Measurements from ENCODE around the gene SSPN. TPM values are rescaled to one million over a fixed set of nuclear protein-coding genes. Genes with fewer than 3 reads are reported as not detected.

Gene SSPN
- total RNA-seq, 4 donors from 2014 or later, result 35.9 to 65.4 (median 53.3) TPM

DNA sequence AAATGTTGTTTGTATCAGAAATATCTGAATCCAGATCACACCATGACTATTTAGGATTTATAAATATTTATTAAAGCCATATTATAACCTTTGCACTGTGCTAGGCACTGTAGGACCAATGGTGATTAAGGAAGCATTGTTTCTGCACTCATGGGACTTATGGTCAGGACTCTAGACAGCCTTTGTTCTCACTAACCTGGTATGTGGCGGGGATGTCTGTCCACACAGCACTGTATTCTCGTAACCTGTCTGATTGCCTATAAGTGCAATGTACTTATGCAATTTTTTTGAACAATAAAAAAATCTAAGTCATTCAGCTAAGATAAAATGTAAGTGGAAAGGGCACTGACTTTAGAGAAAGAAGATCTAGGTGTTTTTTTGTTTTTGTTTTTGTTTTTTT lies 6.7 kb upstream of the SSPN start:
- no peaks in the 10 kb centered on the region for H3K9me3 ChIP-seq
- WGBS, 2 donors (ENCODE audit: low coverage in 1 of 2), result 95 to 100% methylated on average over 2 of the region's 2 CpGs
- H3K27me3 ChIP-seq, result no peaks in the 10 kb centered on the region
- H3K4me3 ChIP-seq, result no peak overlapping the region
- TF ChIP-seq, protein P1, sequence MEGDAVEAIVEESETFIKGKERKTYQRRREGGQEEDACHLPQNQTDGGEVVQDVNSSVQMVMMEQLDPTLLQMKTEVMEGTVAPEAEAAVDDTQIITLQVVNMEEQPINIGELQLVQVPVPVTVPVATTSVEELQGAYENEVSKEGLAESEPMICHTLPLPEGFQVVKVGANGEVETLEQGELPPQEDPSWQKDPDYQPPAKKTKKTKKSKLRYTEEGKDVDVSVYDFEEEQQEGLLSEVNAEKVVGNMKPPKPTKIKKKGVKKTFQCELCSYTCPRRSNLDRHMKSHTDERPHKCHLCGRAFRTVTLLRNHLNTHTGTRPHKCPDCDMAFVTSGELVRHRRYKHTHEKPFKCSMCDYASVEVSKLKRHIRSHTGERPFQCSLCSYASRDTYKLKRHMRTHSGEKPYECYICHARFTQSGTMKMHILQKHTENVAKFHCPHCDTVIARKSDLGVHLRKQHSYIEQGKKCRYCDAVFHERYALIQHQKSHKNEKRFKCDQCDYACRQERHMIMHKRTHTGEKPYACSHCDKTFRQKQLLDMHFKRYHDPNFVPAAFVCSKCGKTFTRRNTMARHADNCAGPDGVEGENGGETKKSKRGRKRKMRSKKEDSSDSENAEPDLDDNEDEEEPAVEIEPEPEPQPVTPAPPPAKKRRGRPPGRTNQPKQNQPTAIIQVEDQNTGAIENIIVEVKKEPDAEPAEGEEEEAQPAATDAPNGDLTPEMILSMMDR (IDR thresholded peaks at IDR 0.05), result no peak
- TF ChIP-seq EP300 (IDR thresholded peaks at IDR 0.05), result no peak
- no peak for TF ChIP-seq POLR2A (IDR thresholded peaks at IDR 0.05)
- no peak for TF ChIP-seq POLR2AphosphoS5 (IDR thresholded peaks at IDR 0.05)
- no peaks in the 10 kb centered on the region for H3K36me3 ChIP-seq
- H3K4me1 ChIP-seq, result peaks cover 0 to 6% (median 0%) of the 10 kb centered on the region in 3 donors
- H3K27ac ChIP-seq, result no peak overlapping the region
- ATAC-seq, result no peak

- ATAC-seq, result no peak
- TF ChIP-seq, protein P1 (IDR thresholded peaks at IDR 0.05), result no peak
- no peak for TF ChIP-seq EP300 (IDR thresholded peaks at IDR 0.05)
- no peak for TF ChIP-seq POLR2AphosphoS5 (IDR thresholded peaks at IDR 0.05)
- no peak for TF ChIP-seq POLR2A (IDR thresholded peaks at IDR 0.05)
- 76 to 81% methylated on average over 3 of the region's 3 CpGs for WGBS, 2 donors (ENCODE audit: low coverage in 1 of 2)
Observed at GRCh38 chr12:26192142-26192541, 3.2 kb upstream of the SSPN start.

GRCh38 chr12:26193539-26193938 lies 1.8 kb upstream of the SSPN start:
- no peaks in the 10 kb centered on the region for H3K27me3 ChIP-seq
- H3K36me3 ChIP-seq, result no peaks in the 10 kb centered on the region

More at GRCh38 chr12:26192142-26192541, 3.2 kb upstream of the SSPN start:
- Histone ChIP-seq H3K4me3 (no peak overlapping the region), H3K27me3 (no peaks in the 10 kb centered on the region), H3K27ac (no peak overlapping the region), H3K9me3 (no peaks in the 10 kb centered on the region), H3K36me3 (no peaks in the 10 kb centered on the region), H3K4me1 (peaks cover 0 to 22% (median 0%) of the 10 kb centered on the region in 3 donors)

GRCh38 chr12:26195641-26196420 lies 458 bp downstream of the SSPN start:
- peak overlapping the region; percentile 54 to 55 for H3K4me3 ChIP-seq
- WGBS, 2 donors (ENCODE audit: low coverage in 1 of 2), result 0% methylated on average over 1 of the region's 45 CpGs; no CpG with 5 or more reads in 1 of the 2 donors
- peaks cover 0 to 51% (median 3%) of the 10 kb centered on the region in 3 donors for H3K4me1 ChIP-seq
- H3K9me3 ChIP-seq, result no peaks in the 10 kb centered on the region
- no peaks in the 10 kb centered on the region for H3K27me3 ChIP-seq
- peak overlapping the region; percentile 86 to 95 (median 90) for H3K27ac ChIP-seq
- ATAC-seq, result peak; percentile 70
- H3K36me3 ChIP-seq, result no peaks in the 10 kb centered on the region
- TF ChIP-seq, protein P1 (IDR thresholded peaks at IDR 0.05), result no peak
- TF ChIP-seq POLR2AphosphoS5 (IDR thresholded peaks at IDR 0.05), result peak; percentile 40

More at GRCh38 chr12:26193539-26193938, 1.8 kb upstream of the SSPN start:
- ATAC-seq, result no peak
- peaks cover 0 to 31% (median 3%) of the 10 kb centered on the region in 3 donors for H3K4me1 ChIP-seq
- TF ChIP-seq EP300 (IDR thresholded peaks at IDR 0.05) (no peak), POLR2AphosphoS5 (IDR thresholded peaks at IDR 0.05) (no peak), POLR2A (IDR thresholded peaks at IDR 0.05) (no peak)
- TF ChIP-seq, protein P1 (IDR thresholded peaks at IDR 0.05), result no peak
- no peak overlapping the region for H3K4me3 ChIP-seq
- 100% methylated on average over 1 of the region's 1 CpG; no CpG with 5 or more reads in 1 of the 2 donors for WGBS, 2 donors (ENCODE audit: low coverage in 1 of 2)
- H3K27ac ChIP-seq, result no peak overlapping the region
- no peaks in the 10 kb centered on the region for H3K9me3 ChIP-seq

DNA sequence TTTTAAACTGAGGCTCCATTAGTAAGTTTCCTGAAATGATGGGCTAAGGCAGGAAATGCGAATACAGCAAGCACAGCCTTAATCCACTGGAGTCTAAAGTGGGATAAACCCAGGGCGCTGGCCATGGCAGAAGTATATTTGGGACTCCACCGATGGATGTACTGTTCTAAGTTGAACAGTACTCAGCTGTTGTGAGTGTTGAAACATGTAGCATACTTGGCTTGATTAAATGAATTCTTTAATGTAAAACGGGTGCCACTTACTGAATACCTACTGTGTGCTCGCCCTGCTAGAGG lies 996 bp downstream of the SSPN start:
- H3K4me3 ChIP-seq, result peak overlapping the region; percentile 54 to 55
- ATAC-seq, result peak; percentile 6
- H3K4me1 ChIP-seq, result peaks cover 0 to 51% (median 3%) of the 10 kb centered on the region in 3 donors
- H3K9me3 ChIP-seq, result no peaks in the 10 kb centered on the region
- peak overlapping the region; percentile 86 to 95 (median 90) for H3K27ac ChIP-seq
- TF ChIP-seq EP300 (IDR thresholded peaks at IDR 0.05) (no peak), POLR2AphosphoS5 (IDR thresholded peaks at IDR 0.05) (peak; percentile 31), POLR2A (IDR thresholded peaks at IDR 0.05) (no peak)
- TF ChIP-seq, protein P1 (IDR thresholded peaks at IDR 0.05), result no peak
- 23 to 27% methylated on average over 5 of the region's 5 CpGs for WGBS, 2 donors (ENCODE audit: low coverage in 1 of 2)
- no peaks in the 10 kb centered on the region for H3K36me3 ChIP-seq
- no peaks in the 10 kb centered on the region for H3K27me3 ChIP-seq
